SK-N-SH (cell line): ENCODE data around the gene CHSY3. TPM values are rescaled to one million over a fixed set of nuclear protein-coding genes. Genes with fewer than 3 reads are reported as not detected.

Source experiments
- CTCF ChIA-PET: fragments of 300-600, 350-600 bp; formaldehyde crosslinking; extraction: SDS; loops from one replicate; lab custom pipeline; 2021; lab: Yijun Ruan, JAX
- POLR2A ChIA-PET: fragments of 350-600 bp; sonication (Branson Sonifier 250); formaldehyde crosslinking; extraction: SDS; loops from one replicate; lab custom pipeline; 2020; ENCODE audit warnings: antibody characterized with exemption, inconsistent platforms; lab: Yijun Ruan, JAX
- DNase-seq: peaks from one replicate; pipeline ENCODE4 v3.0.0; 2012
- H2AFZ ChIP-seq: fragments of 200-600 bp; sonication (generic); 2 replicates; pipeline ENCODE4 v1.8.1; 2016; ENCODE audit warnings: antibody characterized with exemption, mild to moderate bottlenecking, low read depth
- H3F3A ChIP-seq: fragments of 200-600 bp; sonication (generic); replicated peaks from 2 replicates; pipeline ENCODE3; 2016; ENCODE audit warnings: antibody characterized with exemption, mild to moderate bottlenecking; ENCODE audit not compliant: insufficient read depth
- H3K27ac ChIP-seq, 2 experiments: fragments of 200-500 bp in 1 of 2; fragments of 200-600 bp in 1 of 2; sonication (Bioruptor generic) in 1 of 2; sonication (generic), shearing (Covaris generic) in 1 of 2; 2 replicates each; pipeline versions ENCODE4 v1.5.1 to v1.6.1; 2014 to 2016; ENCODE audit warnings: low read depth in 2 of 2, inconsistent platforms in 1 of 2, low read length in 1 of 2, mild to moderate bottlenecking in 1 of 2, mixed read lengths in 1 of 2
- H3K27me3 ChIP-seq: fragments of 200-600 bp; sonication (generic), shearing (Covaris generic); 2 replicates; pipeline ENCODE4 v1.6.1; 2016; ENCODE audit warnings: mixed run types; ENCODE audit not compliant: insufficient read depth
- H3K36me3 ChIP-seq, 2 experiments: fragments of 200-500 bp in 1 of 2; fragments of 200-600 bp in 1 of 2; sonication (Bioruptor generic) in 1 of 2; sonication (generic) in 1 of 2; replicated peaks in 1 of 2; 2 replicates each; pipeline versions ENCODE3 to v1.5.1; 2014 to 2016; ENCODE audit warnings: low read length in 1 of 2, mild to moderate bottlenecking in 1 of 2; ENCODE audit not compliant: insufficient read depth in 2 of 2, control insufficient read depth in 1 of 2
- H3K4me1 ChIP-seq, 2 experiments: fragments of 200-500 bp in 1 of 2; fragments of 200-600 bp in 1 of 2; sonication (Bioruptor generic) in 1 of 2; sonication (generic), shearing (Covaris generic) in 1 of 2; 2 replicates each; pipeline versions ENCODE4 v1.5.1 to v1.6.1; 2014 to 2016; ENCODE audit warnings: low read depth in 1 of 2, low read length in 1 of 2, mixed run types in 1 of 2; ENCODE audit not compliant: insufficient read depth in 2 of 2, control insufficient read depth in 1 of 2
- H3K4me2 ChIP-seq: fragments of 200-600 bp; sonication (generic), shearing (Covaris generic); 2 replicates; pipeline ENCODE4 v1.6.1; 2017; ENCODE audit warnings: mixed run types
- H3K4me3 ChIP-seq, 2 experiments: fragments of 200-500 bp in 1 of 2; fragments of 200-600 bp in 1 of 2; sonication (Bioruptor generic) in 1 of 2; sonication (generic), shearing (Covaris generic) in 1 of 2; 2 replicates each; pipeline versions ENCODE4 v1.5.1 to v1.8.1; 2014 to 2016; ENCODE audit warnings: low read depth in 2 of 2, inconsistent platforms in 1 of 2, low read length in 1 of 2, mild to moderate bottlenecking in 1 of 2, mixed read lengths in 1 of 2, moderate library complexity in 1 of 2
- H3K79me2 ChIP-seq: fragments of 200-600 bp; sonication (generic); 2 replicates; pipeline ENCODE4 v1.8.1; 2017; ENCODE audit warnings: mild to moderate bottlenecking; ENCODE audit not compliant: insufficient read depth
- H3K9ac ChIP-seq: fragments of 200-600 bp; sonication (generic); 2 replicates; pipeline ENCODE4 v1.6.1; 2017; ENCODE audit warnings: mixed run types
- H3K9me2 ChIP-seq: fragments of 200-600 bp; sonication (generic); 2 replicates; pipeline ENCODE4 v1.6.1; 2017; ENCODE audit warnings: mixed run types
- H3K9me3 ChIP-seq: fragments of 200-600 bp; sonication (generic); 2 replicates; pipeline ENCODE4 v1.6.1; 2017; ENCODE audit warnings: mixed run types, mild to moderate bottlenecking, moderate library complexity
- H4K20me1 ChIP-seq: fragments of 200-600 bp; sonication (generic); 2 replicates; pipeline ENCODE4 v1.6.1; 2017; ENCODE audit warnings: mild to moderate bottlenecking, mixed run types; ENCODE audit not compliant: insufficient read depth
- EP300 ChIP-seq, 2 experiments: IDR thresholded peaks; 2 replicates each; pipeline versions ENCODE4 v1.4.0 to v1.6.1; 2012; ENCODE audit warnings: borderline replicate concordance in 1 of 2, low read depth in 1 of 2, low read length in 1 of 2
- FOXJ3 ChIP-seq: sonication (generic); formaldehyde crosslinking; IDR thresholded peaks from 2 replicates; pipeline ENCODE4 v1.5.1; 2020; ENCODE audit warnings: mild to moderate bottlenecking, missing genetic modification reagents
- JUND ChIP-seq: IDR thresholded peaks from 2 replicates; pipeline ENCODE4 v1.4.0; 2012
- MEF2A ChIP-seq: IDR thresholded peaks from 2 replicates; pipeline ENCODE4 v1.4.0; 2012; ENCODE audit warnings: low read depth, borderline replicate concordance
- POLR2AphosphoS5 ChIP-seq: IDR thresholded peaks from 2 replicates; pipeline ENCODE4 v1.6.1; 2012; ENCODE audit warnings: low read depth, low read length
- RAD21 ChIP-seq: IDR thresholded peaks from 2 replicates; pipeline ENCODE4 v1.6.1; 2012; ENCODE audit warnings: mild to moderate bottlenecking, low read length
- RCOR1 ChIP-seq: fragments of 150-350 bp; IDR thresholded peaks from 2 replicates; pipeline ENCODE4 v1.6.1; 2017; ENCODE audit warnings: antibody characterized with exemption, low read length
- SMC3 ChIP-seq: IDR thresholded peaks from 2 replicates; pipeline ENCODE4 v1.6.1; 2012; ENCODE audit warnings: low read depth, low read length, improper control_type of control experiment
- TAF1 ChIP-seq: IDR thresholded peaks from 2 replicates; pipeline ENCODE4 v1.6.1; 2012; ENCODE audit warnings: low read depth, mild to moderate bottlenecking, low read length, moderate library complexity, borderline replicate concordance
- TEAD4 ChIP-seq: IDR thresholded peaks from 2 replicates; pipeline ENCODE4 v1.4.0; 2012; ENCODE audit warnings: mild to moderate bottlenecking, borderline replicate concordance; ENCODE audit not compliant: insufficient read depth
- WGBS: methylation state at CpG from one replicate; pipeline ENCODE4 v1.1.6; 2017; ENCODE audit warnings: low lambda C conversion rate; 5-methylcytosine and 5-hydroxymethylcytosine counted together
- polyA plus RNA-seq, 3 experiments: library from polyadenylated mRNA; depleted of rRNA; stranded (reverse); fragments of >200 nt; gene quantifications; 2 replicates each; pipeline ENCODE4 v1.2.3, GENCODE V29; 2012
- TF ChIP-seq, protein P1 (sequence below): fragments of 200-600 bp; sonication (generic); IDR thresholded peaks from 2 replicates; pipeline ENCODE4 v1.6.1; 2017; ENCODE audit warnings: antibody characterized with exemption, mild to moderate bottlenecking, moderate library complexity
- TF ChIP-seq, protein P2 (sequence below): IDR thresholded peaks from 2 replicates; pipeline ENCODE4 v1.4.0; 2012; ENCODE audit warnings: low read depth, borderline replicate concordance
- TF ChIP-seq, protein P3 (sequence below): IDR thresholded peaks from 2 replicates; pipeline ENCODE4 v1.4.0; 2012; ENCODE audit warnings: low read depth

CHSY3 gene
- polyA plus RNA-seq, 1 of the 3 experiments (the other 2 are of a cell fraction), result not detected

DNA sequence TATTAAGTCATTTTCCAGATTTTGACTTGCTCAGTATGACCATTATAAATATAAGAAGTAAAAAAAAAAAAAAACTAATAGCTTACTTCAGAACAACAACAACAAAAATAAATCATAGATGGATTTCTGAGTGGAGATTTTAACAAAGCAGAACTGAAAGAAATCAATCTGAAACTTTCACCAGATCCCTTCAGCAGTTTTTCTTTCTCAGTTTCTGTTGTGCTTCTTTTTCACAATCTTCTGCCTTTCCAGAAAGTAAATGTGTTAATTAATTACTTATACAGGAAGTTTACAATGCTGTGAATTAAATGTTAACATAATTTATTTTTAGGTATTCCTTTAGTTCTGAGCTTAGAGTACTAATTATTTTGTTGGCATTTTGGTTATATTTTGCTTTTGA lies 73.5 kb downstream of the CHSY3 start:
- no peaks in the 10 kb centered on the region; the same call in 1 of the 2 replicates for H3K9me3 ChIP-seq
- H4K20me1 ChIP-seq, result no peaks in the 10 kb centered on the region
- no peaks in the 10 kb centered on the region for H3K4me1 ChIP-seq
- no peaks in the 10 kb centered on the region for H3K9me2 ChIP-seq
- no peak for DNase-seq
- H3K79me2 ChIP-seq, result no peaks in the 10 kb centered on the region
- H3K27ac ChIP-seq, result no peak overlapping the region
- H3K4me3 ChIP-seq, result no peak overlapping the region
- TF ChIP-seq RCOR1 (no peak), JUND (no peak), TEAD4 (no peak), POLR2AphosphoS5 (no peak), FOXJ3 (no peak), TAF1 (no peak)
- TF ChIP-seq, protein P1, sequence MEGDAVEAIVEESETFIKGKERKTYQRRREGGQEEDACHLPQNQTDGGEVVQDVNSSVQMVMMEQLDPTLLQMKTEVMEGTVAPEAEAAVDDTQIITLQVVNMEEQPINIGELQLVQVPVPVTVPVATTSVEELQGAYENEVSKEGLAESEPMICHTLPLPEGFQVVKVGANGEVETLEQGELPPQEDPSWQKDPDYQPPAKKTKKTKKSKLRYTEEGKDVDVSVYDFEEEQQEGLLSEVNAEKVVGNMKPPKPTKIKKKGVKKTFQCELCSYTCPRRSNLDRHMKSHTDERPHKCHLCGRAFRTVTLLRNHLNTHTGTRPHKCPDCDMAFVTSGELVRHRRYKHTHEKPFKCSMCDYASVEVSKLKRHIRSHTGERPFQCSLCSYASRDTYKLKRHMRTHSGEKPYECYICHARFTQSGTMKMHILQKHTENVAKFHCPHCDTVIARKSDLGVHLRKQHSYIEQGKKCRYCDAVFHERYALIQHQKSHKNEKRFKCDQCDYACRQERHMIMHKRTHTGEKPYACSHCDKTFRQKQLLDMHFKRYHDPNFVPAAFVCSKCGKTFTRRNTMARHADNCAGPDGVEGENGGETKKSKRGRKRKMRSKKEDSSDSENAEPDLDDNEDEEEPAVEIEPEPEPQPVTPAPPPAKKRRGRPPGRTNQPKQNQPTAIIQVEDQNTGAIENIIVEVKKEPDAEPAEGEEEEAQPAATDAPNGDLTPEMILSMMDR, result no peak
- POLR2A ChIA-PET, result no interaction called here
- H3K4me2 ChIP-seq, result no peak overlapping the region
- CTCF ChIA-PET, result no interaction called here
- H3K27me3 ChIP-seq, result no peaks in the 10 kb centered on the region
- H3K36me3 ChIP-seq, result no peaks in the 10 kb centered on the region
- no peak overlapping the region for H2AFZ ChIP-seq
- H3F3A ChIP-seq, result no peaks in the 10 kb centered on the region
- H3K9ac ChIP-seq, result no peak overlapping the region

DNA sequence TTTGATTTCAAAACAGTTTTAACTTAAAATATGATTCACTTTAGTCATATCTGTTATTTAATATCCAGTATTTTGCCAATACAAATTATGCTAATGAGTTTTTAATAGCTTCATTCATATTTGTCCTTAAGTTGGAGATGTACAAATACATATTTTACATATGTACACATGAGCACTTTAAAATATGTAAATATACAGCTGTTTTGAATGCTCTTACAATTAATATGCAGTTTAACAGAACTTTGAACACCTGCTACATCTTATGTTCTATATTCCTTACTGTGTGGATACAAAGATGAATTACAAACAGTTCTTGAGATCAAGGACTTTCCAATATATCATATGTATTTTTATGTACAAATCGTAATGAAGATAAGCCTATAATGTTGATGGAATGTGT lies 74.0 kb downstream of the CHSY3 start:
- Histone ChIP-seq H3K4me2 (no peak overlapping the region), H3K4me3 (no peak overlapping the region), H2AFZ (no peak overlapping the region), H3K9me2 (no peaks in the 10 kb centered on the region), H4K20me1 (no peaks in the 10 kb centered on the region), H3K27me3 (no peaks in the 10 kb centered on the region), H3K9me3 (no peaks in the 10 kb centered on the region; the same call in 1 of the 2 replicates), H3K36me3 (no peaks in the 10 kb centered on the region), H3K79me2 (no peaks in the 10 kb centered on the region), H3F3A (no peaks in the 10 kb centered on the region), H3K27ac (no peak overlapping the region), H3K4me1 (no peaks in the 10 kb centered on the region), H3K9ac (no peak overlapping the region)
- CTCF ChIA-PET, result no interaction called here
- TF ChIP-seq, protein P2, sequence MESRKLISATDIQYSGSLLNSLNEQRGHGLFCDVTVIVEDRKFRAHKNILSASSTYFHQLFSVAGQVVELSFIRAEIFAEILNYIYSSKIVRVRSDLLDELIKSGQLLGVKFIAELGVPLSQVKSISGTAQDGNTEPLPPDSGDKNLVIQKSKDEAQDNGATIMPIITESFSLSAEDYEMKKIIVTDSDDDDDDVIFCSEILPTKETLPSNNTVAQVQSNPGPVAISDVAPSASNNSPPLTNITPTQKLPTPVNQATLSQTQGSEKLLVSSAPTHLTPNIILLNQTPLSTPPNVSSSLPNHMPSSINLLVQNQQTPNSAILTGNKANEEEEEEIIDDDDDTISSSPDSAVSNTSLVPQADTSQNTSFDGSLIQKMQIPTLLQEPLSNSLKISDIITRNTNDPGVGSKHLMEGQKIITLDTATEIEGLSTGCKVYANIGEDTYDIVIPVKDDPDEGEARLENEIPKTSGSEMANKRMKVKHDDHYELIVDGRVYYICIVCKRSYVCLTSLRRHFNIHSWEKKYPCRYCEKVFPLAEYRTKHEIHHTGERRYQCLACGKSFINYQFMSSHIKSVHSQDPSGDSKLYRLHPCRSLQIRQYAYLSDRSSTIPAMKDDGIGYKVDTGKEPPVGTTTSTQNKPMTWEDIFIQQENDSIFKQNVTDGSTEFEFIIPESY, result no peak
- TF ChIP-seq TEAD4 (no peak), SMC3 (no peak), RAD21 (no peak), MEF2A (no peak), EP300 (IDR thresholded peaks at IDR 0.05; ENCODE audit: borderline replicate concordance in 1 of 2, low read depth in 1 of 2, low read length in 1 of 2) (no peak), FOXJ3 (no peak)
- TF ChIP-seq, protein P3, sequence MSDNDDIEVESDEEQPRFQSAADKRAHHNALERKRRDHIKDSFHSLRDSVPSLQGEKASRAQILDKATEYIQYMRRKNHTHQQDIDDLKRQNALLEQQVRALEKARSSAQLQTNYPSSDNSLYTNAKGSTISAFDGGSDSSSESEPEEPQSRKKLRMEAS, result no peak
- no peak for DNase-seq
- WGBS, result 7% methylated on average over 1 of the region's 1 CpG
- POLR2A ChIA-PET, result no interaction called here
